Tongue (tissue), 3 donors: ENCODE measurements around the gene CCHCR1. TPM values are rescaled to one million over a fixed set of nuclear protein-coding genes. Genes with fewer than 3 reads are reported as not detected.

Source experiments
- DNase-seq: peaks from one replicate; pipeline ENCODE4 v3.0.0-alpha.2; 2015
- small RNA-seq: library from RNA; depleted of rRNA; stranded (forward); fragments of <200 nt; gene quantifications from one replicate; pipeline ENCODE3, GENCODE V24; 2014; ENCODE audit warnings: low replicate concordance
- total RNA-seq: library from RNA; depleted of rRNA; stranded (reverse); fragments of >200 nt; gene quantifications from one replicate; pipeline ENCODE4 v1.2.3, GENCODE V29; 2014

The CCHCR1 gene
- total RNA-seq, 1 donor from 2014 or later, result 14.2 TPM

GRCh38 chr6:31098449-31098938 lies 59.1 kb downstream of the CCHCR1 start:
- no peak for DNase-seq

- no peak for DNase-seq
These were observed 60.9 kb downstream of the CCHCR1 start for GRCh38 chr6:31096656-31097055.

- no peak for DNase-seq
These were observed 61.4 kb downstream of the CCHCR1 start for GRCh38 chr6:31096215-31096614.

- no peak for DNase-seq
These were observed 63.2 kb downstream of the CCHCR1 start for GRCh38 chr6:31094389-31094881.

- DNase-seq, result no peak
These were observed 64.7 kb downstream of the CCHCR1 start for GRCh38 chr6:31092769-31093505.

Small RNAs within 50 kb of the gene (small RNA-seq; reads per million reads assigned to genes)
- gene POLR2LP1, result not detected

Other genes starting within 250 kb of the CCHCR1 start
- gene GTF2H4, start 249.6 kb downstream of the CCHCR1 start, total RNA-seq, result 19.9 TPM
- 19.6 TPM for gene VARS2, start 243.6 kb downstream of the CCHCR1 start, total RNA-seq
- not detected for gene SFTA2, start 225.6 kb downstream of the CCHCR1 start, total RNA-seq
- gene MUCL3, start 216.8 kb downstream of the CCHCR1 start, total RNA-seq, result not detected
- gene MUC21, start 174.1 kb downstream of the CCHCR1 start, total RNA-seq, result 6.9 TPM
- gene MUC22, start 147.3 kb downstream of the CCHCR1 start, total RNA-seq, result 0.21 TPM
- gene C6orf15, start 45.2 kb downstream of the CCHCR1 start, total RNA-seq, result 5.0 TPM
- gene PSORS1C1, start 43.0 kb downstream of the CCHCR1 start, total RNA-seq, result 0.41 TPM
- not detected for gene CDSN, start 37.4 kb downstream of the CCHCR1 start, total RNA-seq
- gene PSORS1C2, start 18.7 kb downstream of the CCHCR1 start, total RNA-seq, result not detected
- gene TCF19, start 787 bp upstream of the CCHCR1 start, total RNA-seq, result 16.4 TPM
- gene POU5F1, start 12.9 kb upstream of the CCHCR1 start, total RNA-seq, result 7.5 TPM
- gene HLA-C, start 114.3 kb upstream of the CCHCR1 start, total RNA-seq, result 27.6 TPM
- 451 TPM for gene HLA-B, start 199.4 kb upstream of the CCHCR1 start, total RNA-seq
- gene MICA, start 245.8 kb upstream of the CCHCR1 start, total RNA-seq, result 6.8 TPM